Kidney capillary endothelial cell (primary cell): ENCODE data around the gene PRKCA.

Source experiments
- DNase-seq: peaks from one replicate; pipeline ENCODE4 v3.0.0-alpha.2; 2018; ENCODE audit warnings: low spot score

PRKCA gene

DNA sequence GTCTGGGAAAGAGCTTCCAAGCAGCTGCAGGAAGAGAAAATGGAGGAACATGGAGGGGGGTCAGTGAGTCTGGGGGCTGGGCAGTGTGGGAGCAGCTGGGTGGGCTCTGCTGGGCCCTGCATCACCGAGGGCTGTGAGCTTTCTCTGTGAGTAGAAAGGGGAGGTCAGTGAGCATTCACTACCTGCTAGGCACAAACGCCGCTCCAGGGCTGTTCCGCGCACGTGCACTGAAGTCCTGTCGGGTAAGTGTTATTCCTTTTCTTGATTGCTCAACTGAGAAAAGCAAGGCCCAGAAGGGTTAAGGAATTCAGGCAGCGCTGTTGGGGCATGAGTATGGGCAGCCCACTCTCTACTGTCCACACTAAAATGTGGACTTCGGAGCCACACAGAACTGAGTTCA lies 537.2 kb downstream of the PRKCA start:
- DNase-seq: no peak

GRCh38 chr17:66840061-66840460 lies 537.6 kb downstream of the PRKCA start:
- no peak for DNase-seq

DNA sequence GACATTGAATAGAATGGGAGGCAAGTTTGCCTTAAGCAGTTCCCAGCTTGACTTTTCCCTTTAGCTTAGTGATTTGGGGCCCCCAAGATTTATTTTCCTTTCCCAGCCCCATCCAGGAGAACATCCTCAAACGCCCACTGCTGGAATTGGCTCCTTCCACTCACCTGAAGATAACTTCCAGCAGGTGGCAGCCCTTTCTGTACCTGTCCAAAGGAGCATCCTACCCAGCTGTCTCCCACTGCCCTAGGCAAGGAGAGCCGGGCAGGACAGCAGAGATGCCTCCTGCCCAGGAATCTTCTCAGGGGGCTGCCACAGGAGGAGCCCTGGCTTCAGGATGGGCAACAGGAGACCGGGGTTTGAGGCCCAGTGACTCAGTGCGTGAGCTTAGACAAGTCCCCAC lies 538.9 kb downstream of the PRKCA start:
- no peak for DNase-seq

DNA sequence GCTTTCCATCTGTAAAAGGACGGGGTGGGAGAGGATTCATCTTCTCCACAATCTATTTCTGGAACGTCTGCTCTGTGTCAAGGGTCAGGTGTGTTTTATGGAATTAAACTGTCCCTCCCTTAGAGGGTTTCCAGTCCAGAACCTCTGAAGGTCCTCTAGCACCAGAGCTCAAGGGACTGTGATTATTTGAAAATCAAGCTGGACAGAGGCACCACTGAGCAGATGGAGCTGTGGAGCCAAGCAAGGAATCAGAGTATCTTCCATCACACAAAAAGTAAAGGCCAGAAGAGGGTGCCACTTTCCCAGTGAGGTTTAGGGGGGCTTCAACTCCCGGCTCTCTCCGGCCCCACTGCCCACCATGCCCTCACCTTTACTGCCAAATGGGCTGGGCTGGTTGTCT lies 539.3 kb downstream of the PRKCA start:
- no peak for DNase-seq

GRCh38 chr17:66842505-66842904 lies 540.1 kb downstream of the PRKCA start:
- DNase-seq: no peak

DNA sequence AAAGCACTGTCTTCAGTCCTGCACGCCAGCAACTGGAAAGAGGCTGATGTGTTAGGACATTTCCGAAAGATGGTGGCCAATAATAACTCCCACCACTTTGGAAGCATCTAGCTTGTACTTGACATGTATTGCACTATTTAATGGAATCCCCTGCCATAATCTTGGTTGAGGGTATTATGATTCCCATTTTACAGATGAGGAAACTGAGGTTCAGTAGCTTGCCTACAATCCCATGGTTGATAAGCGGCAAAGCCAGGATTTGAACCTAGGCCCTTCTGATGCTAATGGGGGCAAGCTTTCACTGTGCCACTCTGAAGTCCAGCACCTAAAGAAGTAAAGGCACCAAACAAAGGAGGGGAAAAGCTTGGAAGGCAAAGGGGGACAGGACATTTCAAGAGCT lies 540.5 kb downstream of the PRKCA start:
- no peak for DNase-seq

DNA sequence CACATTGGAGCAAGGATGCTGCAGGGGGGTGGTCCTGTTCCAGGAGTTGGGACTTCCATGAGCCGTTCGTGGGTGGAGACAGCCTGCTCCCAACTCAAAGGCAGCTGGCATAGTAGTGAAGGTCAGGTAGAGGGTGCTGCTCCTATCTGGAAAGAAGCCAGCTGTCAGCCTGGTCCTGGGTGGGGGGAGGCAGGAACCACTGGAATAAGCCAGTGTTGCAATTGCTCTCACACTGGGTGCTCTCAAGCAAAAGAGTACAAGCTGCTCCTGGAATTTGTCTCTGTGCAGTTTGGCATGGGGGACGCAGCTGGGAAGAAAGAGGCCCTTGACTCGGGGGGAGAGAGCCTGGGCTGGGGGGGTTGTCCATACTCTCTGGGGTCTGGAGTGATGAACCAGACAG lies 541.2 kb downstream of the PRKCA start:
- no peak for DNase-seq

DNA sequence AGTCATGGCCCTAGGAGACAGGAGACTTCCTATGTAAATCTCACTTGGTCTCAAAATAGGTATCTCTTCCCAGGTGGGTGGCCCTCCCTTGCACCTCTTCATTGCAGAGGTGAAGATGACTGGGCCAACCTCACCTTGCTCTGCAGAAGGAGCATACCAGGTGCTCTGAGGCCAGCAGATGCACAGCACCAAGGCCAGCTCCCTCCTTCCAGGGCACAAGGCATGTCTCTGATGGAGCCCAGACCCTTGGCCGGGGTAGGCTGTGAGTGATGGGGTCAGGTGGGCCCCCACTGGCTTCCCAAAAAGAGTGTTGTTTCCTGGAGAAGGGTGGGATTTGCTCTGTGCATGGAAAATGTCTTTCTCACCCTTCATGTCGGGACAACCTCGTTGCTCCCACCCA lies 545.3 kb downstream of the PRKCA start:
- no peak for DNase-seq

- no peak for DNase-seq
These were observed 546.1 kb downstream of the PRKCA start for GRCh38 chr17:66848496-66848895.

- DNase-seq: no peak
These were observed 546.7 kb downstream of the PRKCA start for GRCh38 chr17:66849032-66849655.

GRCh38 chr17:66849851-66850580 lies 547.6 kb downstream of the PRKCA start:
- no peak for DNase-seq

DNA sequence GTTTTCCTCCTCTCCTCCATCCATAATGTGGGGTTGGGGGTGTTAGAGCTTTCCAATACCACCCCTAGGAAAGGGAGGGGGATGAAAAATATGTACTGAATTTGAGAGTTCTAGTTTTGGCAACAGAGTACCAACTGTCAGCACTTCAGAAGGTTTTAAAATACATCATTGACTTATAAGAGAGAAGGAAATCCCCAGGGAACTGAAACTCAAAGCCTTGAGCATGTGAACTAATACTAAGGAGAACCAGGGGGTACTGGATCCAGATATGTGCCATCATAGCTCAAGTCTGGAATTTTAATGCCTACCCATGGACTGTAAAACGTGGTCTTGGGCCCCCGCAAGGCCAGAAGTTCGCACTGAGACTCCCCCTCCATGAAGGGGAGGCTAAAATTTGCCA lies 548.3 kb downstream of the PRKCA start:
- DNase-seq: no peak

- no peak for DNase-seq
These were observed 552.8 kb downstream of the PRKCA start for GRCh38 chr17:66855204-66855603.

GRCh38 chr17:66858226-66859083 lies 556.0 kb downstream of the PRKCA start:
- no peak for DNase-seq

GRCh38 chr17:66859353-66859752 lies 556.9 kb downstream of the PRKCA start:
- no peak for DNase-seq

- DNase-seq: no peak
These were observed 557.8 kb downstream of the PRKCA start for GRCh38 chr17:66860204-66860603.
